ENCODE results near the gene CSNK2A2. TPM values are rescaled to one million over a fixed set of nuclear protein-coding genes. Genes with fewer than 3 reads are reported as not detected.
A peak's percentile ranks its signal among the peaks of the same experiment; 100 is the strongest.

The CSNK2A2 gene
- polyA plus RNA-seq, 6 donors from 2014 or later, result 5.9 to 12.2 (median 9.9) TPM

GRCh38 chr16:58217311-58217925, 19.5 kb upstream of the CSNK2A2 start:
- Mint-ChIP-seq H3K9me3 (peaks cover 0 to 24% (median 4%) of the 10 kb centered on the region in 7 donors), H3K36me3 (peaks cover 11 to 12% of the 10 kb centered on the region in 2 donors), H3K4me1 (peaks cover 5 to 10% (median 8%) of the 10 kb centered on the region in 3 donors), H3K27ac (no peak overlapping the region), H3K27me3 (peaks cover 28 to 53% (median 37%) of the 10 kb centered on the region in 3 donors), H3K4me3 (no peak overlapping the region)
- ATAC-seq (ENCODE audit: low read depth in 2 of 2) (no peak), DNase-seq (no peak)

GRCh38 chr16:58212824-58213655, 15.1 kb upstream of the CSNK2A2 start:
- H3K9me3 Mint-ChIP-seq, result peaks cover 0 to 9% (median 0%) of the 10 kb centered on the region in 7 donors
- H3K4me1 Mint-ChIP-seq, result peaks cover 7 to 13% (median 11%) of the 10 kb centered on the region in 3 donors

GRCh38 chr16:58211846-58212245, 13.9 kb upstream of the CSNK2A2 start:
- Mint-ChIP-seq H3K27me3 (peaks cover 26 to 46% (median 30%) of the 10 kb centered on the region in 3 donors), H3K27ac (no peak overlapping the region), H3K4me3 (no peak overlapping the region), H3K9me3 (peaks cover 0 to 3% (median 0%) of the 10 kb centered on the region in 7 donors), H3K36me3 (peaks cover 0 to 5% of the 10 kb centered on the region in 2 donors), H3K4me1 (peaks cover 7 to 13% (median 11%) of the 10 kb centered on the region in 3 donors)
- DNase-seq (no peak), ATAC-seq (ENCODE audit: low read depth in 2 of 2) (no peak)

More at GRCh38 chr16:58212824-58213655, 15.1 kb upstream of the CSNK2A2 start:
- Mint-ChIP-seq H3K27me3 (peaks cover 30 to 49% (median 32%) of the 10 kb centered on the region in 3 donors), H3K4me3 (no peak overlapping the region), H3K27ac (no peak overlapping the region), H3K36me3 (peaks cover 0 to 12% of the 10 kb centered on the region in 2 donors)
- DNase-seq, result no peak
- peak; percentile 36 to 37 for ATAC-seq (ENCODE audit: low read depth in 2 of 2)

GRCh38 chr16:58211245-58211644, 13.3 kb upstream of the CSNK2A2 start:
- H3K27me3 Mint-ChIP-seq, result peaks cover 31 to 48% (median 32%) of the 10 kb centered on the region in 3 donors
- H3K4me3 Mint-ChIP-seq, result no peak overlapping the region
- DNase-seq (no peak), ATAC-seq (ENCODE audit: low read depth in 2 of 2) (no peak)
- H3K36me3 Mint-ChIP-seq, result peaks cover 0 to 4% of the 10 kb centered on the region in 2 donors
- no peak overlapping the region for H3K27ac Mint-ChIP-seq
- peaks cover 0 to 3% (median 0%) of the 10 kb centered on the region in 7 donors for H3K9me3 Mint-ChIP-seq
- peaks cover 7 to 13% (median 11%) of the 10 kb centered on the region in 3 donors for H3K4me1 Mint-ChIP-seq

GRCh38 chr16:58205276-58206036, 7.5 kb upstream of the CSNK2A2 start:
- H3K36me3 Mint-ChIP-seq, result no peaks in the 10 kb centered on the region
- H3K27ac Mint-ChIP-seq, result no peak overlapping the region
- peaks cover 31 to 47% (median 40%) of the 10 kb centered on the region in 3 donors for H3K27me3 Mint-ChIP-seq
- DNase-seq, result no peak
- ATAC-seq (ENCODE audit: low read depth in 2 of 2), result no peak
- no peaks in the 10 kb centered on the region for H3K4me1 Mint-ChIP-seq
- no peaks in the 10 kb centered on the region for H3K9me3 Mint-ChIP-seq
- no peak overlapping the region for H3K4me3 Mint-ChIP-seq

GRCh38 chr16:58201163-58201562, 3.3 kb upstream of the CSNK2A2 start:
- Mint-ChIP-seq H3K27ac (no peak overlapping the region), H3K9me3 (no peaks in the 10 kb centered on the region), H3K36me3 (no peaks in the 10 kb centered on the region), H3K27me3 (peaks cover 22 to 34% (median 28%) of the 10 kb centered on the region in 3 donors), H3K4me3 (peak overlapping the region in 1 of 8 donors; percentile 93), H3K4me1 (peaks cover 19 to 22% (median 20%) of the 10 kb centered on the region in 3 donors)
- DNase-seq, result no peak
- no peak for ATAC-seq (ENCODE audit: low read depth in 2 of 2)

GRCh38 chr16:58200004-58200797, 2.3 kb upstream of the CSNK2A2 start:
- Mint-ChIP-seq H3K27ac (no peak overlapping the region), H3K4me1 (peaks cover 25 to 32% (median 27%) of the 10 kb centered on the region in 3 donors), H3K36me3 (peaks cover 0 to 4% of the 10 kb centered on the region in 2 donors), H3K27me3 (peaks cover 21 to 31% (median 23%) of the 10 kb centered on the region in 3 donors), H3K4me3 (peak overlapping the region in 5 of 8 donors; percentile 17 to 93 (median 78)), H3K9me3 (no peaks in the 10 kb centered on the region)
- ATAC-seq (ENCODE audit: low read depth in 2 of 2) (no peak), DNase-seq (no peak)

- Mint-ChIP-seq H3K36me3 (peaks cover 0 to 4% of the 10 kb centered on the region in 2 donors), H3K27ac (peak overlapping the region in 4 of 6 donors; percentile 58 to 83 (median 70)), H3K27me3 (peaks cover 16 to 22% (median 18%) of the 10 kb centered on the region in 3 donors), H3K9me3 (no peaks in the 10 kb centered on the region), H3K4me3 (peak overlapping the region; percentile 78 to 93 (median 86)), H3K4me1 (peaks cover 25 to 41% (median 28%) of the 10 kb centered on the region in 3 donors)
- ATAC-seq (ENCODE audit: low read depth in 2 of 2) (no peak), DNase-seq (no peak)
Observed at GRCh38 chr16:58198803-58199411, 1.0 kb upstream of the CSNK2A2 start.

GRCh38 chr16:58197314-58198012, 443 bp downstream of the CSNK2A2 start:
- DNase-seq (no peak), ATAC-seq (ENCODE audit: low read depth in 2 of 2) (peak; percentile 43)
- Mint-ChIP-seq H3K27me3 (peaks cover 8 to 18% (median 14%) of the 10 kb centered on the region in 3 donors), H3K4me1 (peaks cover 27 to 44% (median 28%) of the 10 kb centered on the region in 3 donors), H3K4me3 (peak overlapping the region; percentile 85 to 95 (median 90)), H3K9me3 (no peaks in the 10 kb centered on the region), H3K36me3 (peaks cover 0 to 15% of the 10 kb centered on the region in 2 donors), H3K27ac (peak overlapping the region in 4 of 6 donors; percentile 54 to 89 (median 75))

- Mint-ChIP-seq H3K27ac (peak overlapping the region in 4 of 6 donors; percentile 54 to 89 (median 75)), H3K36me3 (peaks cover 0 to 15% of the 10 kb centered on the region in 2 donors), H3K4me3 (peak overlapping the region; percentile 85 to 95 (median 90)), H3K9me3 (no peaks in the 10 kb centered on the region), H3K4me1 (peaks cover 27 to 45% (median 28%) of the 10 kb centered on the region in 3 donors), H3K27me3 (peaks cover 8 to 14% (median 9%) of the 10 kb centered on the region in 3 donors)
- no peak for DNase-seq
- no peak for ATAC-seq (ENCODE audit: low read depth in 2 of 2)
Observed at GRCh38 chr16:58196898-58197313, 1.0 kb downstream of the CSNK2A2 start.

- DNase-seq (no peak), ATAC-seq (ENCODE audit: low read depth in 2 of 2) (no peak)
- H3K36me3 Mint-ChIP-seq, result peaks cover 6 to 19% of the 10 kb centered on the region in 2 donors
- H3K4me3 Mint-ChIP-seq, result peak overlapping the region in 7 of 8 donors; percentile 32 to 95 (median 89)
- H3K9me3 Mint-ChIP-seq, result no peaks in the 10 kb centered on the region
- H3K4me1 Mint-ChIP-seq, result peaks cover 32 to 56% (median 32%) of the 10 kb centered on the region in 3 donors
- H3K27ac Mint-ChIP-seq, result peak overlapping the region in 1 of 6 donors; percentile 63
- peaks cover 0 to 11% (median 0%) of the 10 kb centered on the region in 3 donors for H3K27me3 Mint-ChIP-seq
Observed at GRCh38 chr16:58195771-58196170, 2.1 kb downstream of the CSNK2A2 start.

Measured in naive B cell (primary cell).